HG03103 (cell line): ENCODE results near the gene TEC.
"Not testable (repeated sequence)": the region's sequence is repeated elsewhere in the genome, so short reads cannot be mapped to it uniquely, and the experiment has no call there.

Source experiments
- ATAC-seq: cut with Tn5 transposase; IDR thresholded peaks from one replicate; pipeline ENCODE4 v1.9.1; 2021; ENCODE audit warnings: low read depth; ENCODE audit not compliant: unreplicated experiment

The TEC gene

GRCh38 chr4:48173056-48173991 is 96.3 kb downstream of the TEC start:
- peak; percentile 54 for ATAC-seq

GRCh38 chr4:48172651-48173050 is 97.0 kb downstream of the TEC start:
- ATAC-seq = no peak

GRCh38 chr4:48169636-48170035 is 100.0 kb downstream of the TEC start:
- ATAC-seq = no peak

GRCh38 chr4:48167538-48168263 is 101.9 kb downstream of the TEC start:
- ATAC-seq = no peak

GRCh38 chr4:48164561-48164960 is 105.1 kb downstream of the TEC start:
- not testable (repeated sequence) for ATAC-seq

- ATAC-seq = no peak
Observed at GRCh38 chr4:48163746-48164145, 105.9 kb downstream of the TEC start.

- ATAC-seq = no peak
Observed at GRCh38 chr4:48162162-48162561, 107.5 kb downstream of the TEC start.

GRCh38 chr4:48157271-48157670 is 112.4 kb downstream of the TEC start:
- ATAC-seq = no peak

GRCh38 chr4:48156423-48156822 is 113.2 kb downstream of the TEC start:
- no peak for ATAC-seq

- ATAC-seq = no peak
Observed at GRCh38 chr4:48153791-48154550, 115.7 kb downstream of the TEC start.

- ATAC-seq = no peak
Observed at GRCh38 chr4:48152259-48152658, 117.4 kb downstream of the TEC start.

- no peak for ATAC-seq
Observed at GRCh38 chr4:48149827-48150370, 119.7 kb downstream of the TEC start.

- no peak for ATAC-seq
Observed at GRCh38 chr4:48147621-48148020, 122.0 kb downstream of the TEC start.

GRCh38 chr4:48141048-48141447 is 128.6 kb downstream of the TEC start:
- no peak for ATAC-seq

GRCh38 chr4:48139691-48140090 is 129.9 kb downstream of the TEC start:
- no peak for ATAC-seq

GRCh38 chr4:48138936-48139335 is 130.7 kb downstream of the TEC start:
- peak; percentile 83 for ATAC-seq

- ATAC-seq = no peak
Observed at GRCh38 chr4:48138511-48138910, 131.1 kb downstream of the TEC start.

GRCh38 chr4:48137846-48138245 is 131.8 kb downstream of the TEC start:
- ATAC-seq = no peak

GRCh38 chr4:48134081-48134480 is 135.6 kb downstream of the TEC start, which contains the start of gene TXK:
Gene TXK (minus strand): TSS chr4:48134250. CDS start chr4:48134170, 80 bp downstream.
- ATAC-seq = no peak

GRCh38 chr4:48133669-48134068 is 136.0 kb downstream of the TEC start:
- ATAC-seq = no peak

GRCh38 chr4:48131736-48132135 is 137.9 kb downstream of the TEC start:
- no peak for ATAC-seq
